NCI-H1436 treated with DMSO at 0.1 percent for 48 hours (cell line): ENCODE results near the gene TTC31.
"Not testable (repeated sequence)": the region's sequence is repeated elsewhere in the genome, so short reads cannot be mapped to it uniquely, and the experiment has no call there.

Experiments used
- DNase-seq: peaks from one replicate; lab custom pipeline; 2025; lab: John Stamatoyannopoulos, UW

The TTC31 gene

DNA sequence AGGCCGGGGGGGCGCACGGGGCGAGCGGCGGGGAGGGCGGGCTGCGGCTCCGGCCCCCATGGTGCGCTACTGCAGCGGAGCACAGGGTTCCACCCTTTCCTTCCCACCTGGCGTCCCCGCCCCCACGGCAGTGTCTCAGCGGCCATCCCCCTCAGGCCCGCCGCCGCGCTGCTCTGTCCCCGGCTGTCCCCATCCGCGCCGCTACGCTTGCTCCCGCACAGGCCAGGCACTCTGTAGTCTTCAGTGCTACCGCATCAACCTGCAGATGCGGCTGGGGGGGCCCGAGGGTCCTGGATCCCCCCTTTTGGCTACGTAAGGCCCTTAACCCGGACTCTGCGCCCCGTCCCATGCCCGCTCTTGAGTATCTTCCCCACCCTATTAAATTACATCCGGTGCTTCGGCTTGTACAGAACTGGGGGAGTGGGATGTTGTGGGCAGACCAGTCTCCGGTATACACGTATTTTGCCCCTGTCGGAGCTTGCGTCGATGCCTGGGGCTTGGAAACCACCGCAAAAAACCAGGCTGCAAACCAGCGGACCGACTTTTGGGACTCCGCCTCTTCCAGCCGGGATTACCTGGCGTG lies 25.2 kb upstream of the TTC31 start:
- DNase-seq, result no peak

DNA sequence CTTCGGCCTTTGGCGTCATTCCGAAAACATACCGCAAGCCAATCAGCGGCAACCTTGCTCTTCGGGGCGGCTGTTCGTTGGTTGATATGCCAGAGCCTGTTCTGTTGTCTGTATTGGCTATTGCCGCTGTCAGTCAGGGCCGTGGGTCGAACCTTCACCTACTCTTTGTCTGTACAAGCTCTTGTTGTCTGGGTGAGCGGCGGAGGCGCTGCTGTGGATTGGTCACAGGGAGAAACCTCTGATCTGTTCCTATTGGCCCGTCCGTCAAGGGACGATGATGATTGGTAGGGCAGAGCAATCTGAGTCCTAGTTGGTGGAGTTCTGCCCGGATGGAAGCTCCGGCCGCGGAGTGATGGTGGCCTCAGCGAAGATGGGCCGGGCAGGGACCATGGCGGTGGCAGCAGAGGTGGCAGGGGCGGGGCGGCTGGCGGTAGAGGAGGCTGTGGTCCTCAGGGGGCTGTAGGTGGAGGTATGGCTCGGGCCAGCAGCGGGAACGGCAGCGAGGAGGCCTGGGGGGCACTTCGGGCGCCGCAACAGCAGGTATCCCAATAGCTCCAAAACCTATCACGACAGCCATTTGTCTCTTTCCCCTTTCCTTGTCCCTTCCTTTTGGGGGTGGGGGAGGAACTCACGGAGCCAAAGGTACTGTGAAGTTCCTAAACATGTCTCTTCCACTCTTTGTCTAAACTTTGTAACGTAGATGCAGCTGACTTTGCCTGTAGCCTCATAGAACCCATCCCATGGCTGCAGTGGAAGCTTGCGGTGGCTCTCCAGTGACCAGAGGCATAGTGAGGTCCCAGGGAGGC lies 24.5 kb upstream of the TTC31 start, which contains the start of gene WBP1:
Gene WBP1 (plus strand): TSS at position 307 of the 806 bp plus-strand sequence. CDS start 165 bp downstream, at position 472.
- DNase-seq, result peak; percentile 98

DNA sequence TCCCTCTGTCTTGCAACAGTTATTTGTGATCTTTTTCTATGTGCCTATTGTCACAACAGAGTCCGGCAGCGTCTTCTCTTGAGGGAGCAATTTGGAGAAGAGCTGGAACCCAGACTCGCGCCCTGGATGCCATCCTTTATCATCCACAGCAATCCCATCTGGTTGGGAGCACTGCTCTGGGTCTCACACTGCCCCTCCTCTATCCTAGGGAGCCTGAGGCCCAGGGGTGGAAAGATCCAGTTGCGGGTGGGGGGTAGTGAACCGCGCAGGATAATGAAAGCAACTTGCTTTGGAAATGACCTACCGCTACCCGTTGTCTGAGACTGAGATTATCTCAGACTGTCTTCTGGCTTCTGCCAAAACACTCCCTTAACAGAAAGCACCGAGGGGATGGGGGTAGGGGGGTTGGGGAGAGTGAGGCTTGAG lies 23.9 kb upstream of the TTC31 start:
- DNase-seq, result no peak

DNA sequence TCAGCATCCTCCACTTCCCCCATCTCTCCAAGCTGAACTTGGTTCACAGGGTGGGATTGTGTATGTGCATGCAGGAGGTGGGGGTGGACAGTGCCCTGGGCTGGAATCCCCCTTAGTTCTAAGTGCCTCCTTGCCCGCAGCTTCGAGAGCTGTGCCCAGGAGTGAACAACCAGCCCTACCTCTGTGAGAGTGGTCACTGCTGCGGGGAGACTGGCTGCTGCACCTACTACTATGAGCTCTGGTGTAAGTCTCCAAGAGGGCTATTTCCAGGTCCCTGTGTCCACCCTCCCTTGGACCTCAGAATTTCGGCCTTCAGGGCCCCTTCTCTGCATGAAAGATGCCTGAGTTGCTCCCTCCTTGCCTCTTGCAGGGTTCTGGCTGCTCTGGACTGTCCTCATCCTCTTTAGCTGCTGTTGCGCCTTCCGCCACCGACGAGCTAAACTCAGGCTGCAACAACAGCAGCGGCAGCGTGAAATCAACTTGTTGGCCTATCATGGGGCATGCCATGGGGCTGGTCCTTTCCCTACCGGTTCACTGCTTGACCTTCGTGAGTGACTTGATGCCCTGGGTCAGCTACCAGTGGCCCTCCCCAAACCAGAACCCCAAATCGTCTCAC lies 23.3 kb upstream of the TTC31 start:
- DNase-seq, result not testable (repeated sequence)

DNA sequence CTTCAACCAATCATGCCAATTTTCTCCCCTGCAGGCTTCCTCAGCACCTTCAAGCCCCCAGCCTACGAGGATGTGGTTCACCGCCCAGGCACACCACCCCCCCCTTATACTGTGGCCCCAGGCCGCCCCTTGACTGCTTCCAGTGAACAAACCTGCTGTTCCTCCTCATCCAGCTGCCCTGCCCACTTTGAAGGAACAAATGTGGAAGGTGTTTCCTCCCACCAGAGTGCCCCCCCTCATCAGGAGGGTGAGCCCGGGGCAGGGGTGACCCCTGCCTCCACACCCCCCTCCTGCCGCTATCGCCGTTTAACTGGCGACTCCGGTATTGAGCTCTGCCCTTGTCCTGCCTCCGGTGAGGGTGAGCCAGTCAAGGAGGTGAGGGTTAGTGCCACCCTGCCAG lies 22.7 kb upstream of the TTC31 start:
- DNase-seq, result not testable (repeated sequence)

DNA sequence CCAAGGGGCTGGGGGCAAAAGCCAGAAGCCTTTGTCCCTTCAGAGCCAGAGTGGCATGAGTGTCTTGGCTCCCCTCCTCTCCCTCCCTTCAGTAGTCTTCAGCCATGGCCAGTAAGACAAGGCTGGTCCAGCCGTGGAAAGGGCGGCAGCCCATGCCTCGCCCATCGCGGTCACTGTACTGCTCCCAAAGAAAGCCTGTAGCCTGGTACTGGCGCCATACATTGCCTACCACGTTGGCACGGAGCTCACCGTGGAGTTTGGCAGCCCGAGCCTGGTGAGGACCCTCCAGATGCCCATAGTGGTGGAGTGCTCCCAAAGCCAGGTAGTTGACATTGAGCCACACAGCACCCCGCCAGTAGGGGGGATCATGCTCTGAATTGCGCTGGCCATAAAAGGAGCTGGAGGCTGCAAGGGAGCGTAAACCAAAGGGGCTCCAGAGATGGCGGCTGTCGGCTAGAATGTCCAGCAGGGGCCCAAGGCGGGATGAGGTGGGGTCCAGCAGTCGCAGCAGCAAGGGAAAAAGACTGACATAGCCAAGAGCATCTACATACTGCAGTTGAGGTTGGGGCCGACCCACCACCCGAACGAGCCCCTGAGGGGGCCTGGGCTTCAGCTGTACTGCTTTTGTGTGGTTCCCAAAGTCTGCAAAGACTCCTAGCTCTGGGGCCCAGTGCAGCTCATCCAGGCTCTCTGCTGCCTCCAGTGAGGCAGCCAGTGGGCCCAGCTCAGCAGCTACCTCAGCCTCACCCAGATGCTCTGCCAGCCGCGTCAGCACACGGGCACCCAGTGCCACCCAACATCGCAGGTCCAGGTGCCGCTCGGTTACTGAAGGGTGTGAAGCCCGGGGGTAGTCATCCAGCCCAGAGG lies 21.5 kb upstream of the TTC31 start:
- DNase-seq, result no peak

DNA sequence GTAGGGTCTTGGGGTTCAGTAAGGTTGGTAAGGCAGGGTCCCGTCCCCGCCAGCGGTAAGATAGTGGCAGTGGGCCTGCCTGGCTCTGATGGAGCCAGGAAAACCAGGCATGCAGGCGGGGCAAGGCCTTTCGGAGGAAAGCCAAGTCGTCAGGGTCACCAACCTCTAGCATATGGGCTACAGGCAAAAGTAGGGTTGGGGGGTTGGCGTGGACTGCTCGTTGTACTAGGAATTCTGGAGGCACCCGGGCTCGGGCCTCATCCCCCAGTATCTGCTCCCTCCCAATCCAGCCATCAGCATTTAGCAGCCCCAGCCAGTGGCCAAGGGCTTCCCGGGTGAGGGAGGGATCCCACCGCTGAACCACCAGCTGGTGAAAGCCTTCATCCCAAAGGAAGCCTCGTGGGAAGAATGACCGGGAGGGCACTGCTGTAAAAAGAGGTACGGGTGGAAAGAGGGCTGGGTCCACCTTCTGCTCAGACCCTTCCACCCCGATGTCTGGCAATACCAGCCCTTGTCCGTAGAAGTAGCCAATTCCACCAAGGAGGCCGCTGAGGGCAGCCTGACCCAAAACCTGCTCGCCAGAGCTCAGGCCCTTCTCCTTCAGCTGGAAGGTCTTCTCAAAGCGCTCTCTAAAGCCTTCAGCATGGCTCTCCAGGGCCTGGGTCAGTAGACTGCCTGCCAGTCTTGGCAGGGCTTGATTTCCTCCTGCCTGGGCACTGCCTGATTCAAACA lies 20.7 kb upstream of the TTC31 start:
- DNase-seq, result no peak

DNA sequence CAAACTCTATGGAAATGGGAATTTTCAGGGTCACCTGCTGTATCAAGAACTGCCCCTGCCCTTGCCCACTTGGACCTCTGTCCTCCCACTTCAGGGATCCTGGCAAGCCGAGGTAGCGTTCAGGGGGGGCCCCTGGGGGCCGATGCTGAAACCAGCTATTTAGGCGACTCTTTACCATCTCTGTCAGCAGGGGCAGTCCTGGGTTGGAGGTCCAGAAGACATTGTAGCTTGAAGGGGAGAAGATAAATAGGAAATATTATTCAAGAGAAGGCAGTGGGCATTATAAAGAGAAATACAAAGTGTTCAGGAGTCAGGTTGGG lies 20.1 kb upstream of the TTC31 start:
- no peak for DNase-seq

DNA sequence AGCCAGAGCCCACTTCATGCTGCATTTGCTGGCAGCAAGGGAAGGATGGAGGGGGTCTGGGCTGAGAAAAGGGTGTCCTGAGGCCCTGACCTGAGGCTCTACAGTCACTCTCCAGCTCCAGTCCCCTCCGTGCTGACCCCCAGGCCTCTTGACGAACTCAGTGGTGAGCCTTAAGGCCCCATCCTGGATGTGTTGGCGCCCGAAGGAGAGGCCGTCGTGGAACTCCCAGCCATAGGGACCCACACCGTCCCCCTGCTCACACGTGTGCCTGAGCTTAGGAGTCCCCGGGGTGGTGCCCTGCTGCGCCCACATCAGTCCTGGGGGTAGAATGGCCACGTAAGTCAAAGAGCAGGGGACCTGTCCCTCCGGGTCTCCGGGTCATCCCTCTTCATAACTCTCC lies 18.5 kb upstream of the TTC31 start:
- no peak for DNase-seq

DNA sequence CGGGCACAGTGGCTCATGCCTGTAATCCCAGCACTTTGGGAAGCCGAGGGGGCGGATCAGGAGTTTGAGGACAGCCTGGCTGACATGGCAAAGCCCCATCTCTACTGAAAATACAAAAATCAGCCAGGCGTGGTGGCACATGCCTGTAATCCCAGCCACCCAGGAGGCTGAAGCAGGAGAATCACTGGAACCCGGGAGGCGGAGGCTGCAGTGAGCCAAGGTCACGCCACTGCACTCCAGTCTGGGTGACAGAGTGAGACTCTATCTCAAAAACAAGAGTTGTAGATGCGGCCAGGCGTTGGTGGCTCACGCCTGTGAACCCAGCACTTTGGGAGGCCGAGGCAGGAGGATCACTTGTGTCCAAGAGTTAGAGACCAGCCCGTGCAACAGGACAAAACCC lies 12.1 kb upstream of the TTC31 start:
- not testable (repeated sequence) for DNase-seq

DNA sequence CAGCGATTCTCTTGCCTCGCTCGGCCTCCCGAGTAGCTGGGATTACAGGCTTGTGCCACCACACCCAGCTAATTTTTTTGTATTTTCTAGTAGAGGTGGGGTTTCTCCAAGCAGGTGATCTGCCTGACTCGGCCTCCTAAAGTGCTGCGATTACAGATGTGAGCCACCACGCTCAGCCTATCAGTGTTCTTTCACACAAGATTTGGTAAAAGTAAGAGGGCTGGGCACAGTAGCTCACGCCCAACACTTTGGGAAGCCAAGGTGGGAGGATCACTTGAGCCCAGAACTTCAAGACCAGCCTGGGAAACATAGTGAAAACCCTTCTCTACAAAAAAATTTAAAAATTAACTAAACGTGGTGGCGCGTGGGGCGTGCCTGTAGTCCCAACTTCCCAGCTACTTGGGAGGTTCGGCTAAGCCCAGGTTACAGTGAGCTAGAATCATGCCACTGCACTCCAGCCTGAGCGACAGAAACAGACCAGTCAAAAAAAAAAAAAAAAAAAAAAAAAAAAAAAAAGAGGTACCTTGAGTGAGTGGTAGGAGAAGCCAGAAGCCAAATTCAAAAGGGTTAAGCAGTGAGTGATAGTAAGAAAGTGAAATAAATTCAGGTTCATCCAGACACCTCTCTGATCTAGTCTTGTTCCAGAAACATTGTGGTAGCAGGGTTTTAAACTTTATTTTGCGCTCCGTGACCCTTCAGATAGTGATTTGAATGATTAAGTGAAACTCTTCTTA lies 11.4 kb upstream of the TTC31 start:
- no peak for DNase-seq

DNA sequence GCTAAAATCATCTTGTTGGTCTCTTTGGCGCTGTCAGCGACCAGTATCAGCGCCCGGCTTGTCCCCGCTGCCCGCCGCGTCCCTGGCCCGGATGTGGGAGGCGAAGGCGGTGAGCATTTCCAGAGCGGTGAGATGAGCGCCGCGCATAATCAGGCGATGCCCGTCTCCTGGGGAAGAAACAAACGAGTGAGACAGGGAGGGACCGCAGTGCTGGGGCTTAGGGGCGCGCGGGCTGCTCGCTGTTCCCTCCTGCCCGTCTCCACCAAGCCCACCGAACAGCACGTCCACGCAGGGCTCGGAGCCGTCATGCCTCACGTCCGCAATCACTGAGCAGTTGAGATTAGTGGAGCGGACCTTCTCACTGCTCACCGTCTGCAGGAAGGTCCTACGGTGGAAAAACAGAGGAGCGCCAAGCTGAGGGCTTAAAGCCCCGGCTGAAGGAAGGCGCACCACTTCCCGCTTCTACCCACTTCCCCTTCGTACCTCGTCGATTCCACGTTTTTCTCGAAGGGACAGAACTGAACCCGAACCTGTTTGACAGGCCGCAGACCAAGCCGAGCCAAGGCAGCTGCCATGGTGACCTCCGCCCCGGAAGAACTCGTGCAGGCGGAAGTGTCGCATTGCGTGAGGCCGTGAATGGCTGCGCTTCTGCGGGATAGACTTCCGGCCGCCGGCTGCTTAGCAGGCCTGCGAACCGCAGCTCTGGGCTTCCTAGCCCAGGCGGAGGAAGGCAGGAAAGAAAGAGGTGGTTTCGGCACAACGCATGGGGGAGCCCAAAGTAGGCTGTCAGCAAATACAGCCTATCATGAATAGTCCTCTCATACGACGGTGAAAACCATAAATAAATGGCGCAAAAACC lies 10.6 kb upstream of the TTC31 start, which contains the start of gene MRPL53:
Gene MRPL53 (minus strand): TSS at position 595 of the 859 bp plus-strand sequence. CDS start 20 bp downstream, at position 575.
- peak; percentile 24 for DNase-seq

DNA sequence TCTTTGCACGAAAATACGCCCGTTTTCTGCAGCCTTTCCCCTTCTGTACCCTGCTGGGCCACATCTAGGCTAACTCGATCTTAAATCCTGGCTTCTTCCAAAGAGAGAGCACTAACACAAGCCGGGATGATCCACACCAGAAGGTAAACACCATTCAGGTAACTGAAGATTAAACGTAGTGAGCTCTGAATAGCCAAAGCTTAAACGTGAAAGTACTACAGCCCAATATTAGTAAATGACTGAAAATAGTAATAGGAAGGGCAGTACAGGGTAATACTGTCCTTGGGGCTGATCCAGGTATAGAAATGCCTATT lies 10.0 kb upstream of the TTC31 start:
- DNase-seq, result no peak

DNA sequence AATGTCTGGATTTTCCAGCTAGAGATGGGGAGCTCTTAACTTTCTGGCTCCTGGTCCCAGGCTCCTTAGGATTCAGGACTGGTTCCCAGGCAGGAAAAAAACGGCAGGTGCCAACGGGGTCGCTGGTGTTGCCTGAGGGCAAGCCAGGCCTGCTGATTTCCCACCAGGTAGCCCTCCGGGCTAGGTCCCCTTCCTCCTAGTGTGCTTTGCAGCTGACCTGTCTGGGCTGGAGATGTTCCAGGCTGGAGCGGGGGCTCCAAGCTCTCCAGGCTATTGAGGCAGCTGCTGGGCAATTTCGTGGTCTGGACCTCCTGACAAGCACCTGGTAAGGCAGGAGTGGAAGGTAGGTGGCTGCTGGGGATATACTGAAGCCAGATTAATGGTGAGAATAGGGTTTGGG lies 8.4 kb upstream of the TTC31 start:
- DNase-seq, result no peak

DNA sequence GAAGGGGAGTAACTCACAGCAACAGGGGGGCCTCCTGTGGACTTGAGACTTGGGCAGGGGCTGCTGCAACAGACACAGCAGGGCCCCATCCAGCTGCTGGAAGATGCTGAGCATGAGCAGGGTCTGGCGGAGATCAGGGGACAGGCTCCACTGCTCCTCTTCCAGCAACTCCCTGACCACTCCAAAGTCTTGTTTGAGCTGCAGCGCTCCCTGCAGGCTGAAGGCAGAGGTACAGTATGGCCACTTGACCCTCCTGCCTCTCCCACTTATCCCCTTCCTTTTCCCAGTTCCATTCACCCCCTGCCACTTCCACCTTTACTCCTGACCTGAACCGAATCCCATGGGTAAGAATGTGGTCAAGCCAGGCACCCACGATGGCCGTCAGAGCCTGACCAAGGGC lies 8.0 kb upstream of the TTC31 start:
- DNase-seq, result no peak

DNA sequence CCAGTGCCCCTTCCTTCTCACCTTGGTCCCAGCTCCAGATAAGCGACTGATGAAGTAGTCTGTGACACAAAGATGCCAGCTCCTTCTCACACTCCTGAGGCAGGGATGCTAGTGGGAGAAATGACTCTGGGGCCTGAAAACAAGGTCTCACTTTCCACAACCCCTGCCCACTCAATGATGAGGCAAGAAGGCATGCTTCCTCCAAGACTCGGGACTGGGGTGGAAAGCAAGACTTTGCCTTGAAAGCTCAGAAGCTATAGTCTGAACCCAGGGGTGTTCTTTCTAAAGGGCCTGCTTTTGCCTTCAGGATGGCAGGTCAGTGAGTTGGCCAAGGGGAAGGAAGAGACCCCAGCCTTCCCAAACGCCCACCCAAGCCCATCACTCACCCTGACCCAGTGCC lies 1.4 kb upstream of the TTC31 start:
- DNase-seq, result no peak

DNA sequence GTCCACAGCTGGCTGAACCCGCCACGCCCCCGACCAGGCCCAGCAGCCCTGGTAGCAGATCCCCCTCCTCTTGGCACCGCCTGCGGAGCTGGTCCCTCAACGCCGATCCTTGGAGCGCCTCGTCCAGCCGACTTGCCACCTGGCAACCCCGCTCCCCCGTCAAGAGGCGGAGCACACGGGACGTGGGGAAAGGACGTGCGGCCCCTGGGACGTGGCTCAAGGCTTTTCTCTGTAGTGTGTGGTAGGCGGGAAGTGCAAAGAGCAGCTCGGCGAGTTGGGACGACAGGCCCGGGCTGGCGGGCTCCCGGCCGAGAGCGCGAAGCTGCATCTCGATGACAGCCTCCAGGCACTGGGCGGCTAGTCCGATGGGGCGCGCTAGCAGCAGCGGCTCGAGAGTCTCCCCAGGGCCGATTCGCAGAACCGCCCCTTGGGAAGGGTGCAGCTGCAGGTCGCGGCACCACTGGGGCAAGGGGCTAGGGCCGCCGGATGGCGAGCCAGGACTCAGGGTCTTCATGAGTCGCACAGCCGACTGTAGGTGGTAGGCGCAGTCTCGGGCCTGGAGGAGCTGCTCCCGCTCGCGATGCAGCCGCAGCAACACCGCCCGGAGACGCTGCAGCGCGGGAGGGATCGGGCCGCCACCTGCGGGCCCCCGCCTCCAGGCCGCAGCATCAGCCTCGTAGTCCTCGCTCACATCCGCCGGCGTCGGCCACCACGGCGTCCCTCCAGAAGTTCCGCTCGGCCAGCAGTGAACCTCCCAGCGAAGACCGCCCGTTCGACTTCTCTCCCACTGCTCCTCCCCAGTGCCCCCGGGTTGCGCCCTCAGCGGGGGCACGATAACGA lies 700 bp upstream of the TTC31 start:
- no peak for DNase-seq

DNA sequence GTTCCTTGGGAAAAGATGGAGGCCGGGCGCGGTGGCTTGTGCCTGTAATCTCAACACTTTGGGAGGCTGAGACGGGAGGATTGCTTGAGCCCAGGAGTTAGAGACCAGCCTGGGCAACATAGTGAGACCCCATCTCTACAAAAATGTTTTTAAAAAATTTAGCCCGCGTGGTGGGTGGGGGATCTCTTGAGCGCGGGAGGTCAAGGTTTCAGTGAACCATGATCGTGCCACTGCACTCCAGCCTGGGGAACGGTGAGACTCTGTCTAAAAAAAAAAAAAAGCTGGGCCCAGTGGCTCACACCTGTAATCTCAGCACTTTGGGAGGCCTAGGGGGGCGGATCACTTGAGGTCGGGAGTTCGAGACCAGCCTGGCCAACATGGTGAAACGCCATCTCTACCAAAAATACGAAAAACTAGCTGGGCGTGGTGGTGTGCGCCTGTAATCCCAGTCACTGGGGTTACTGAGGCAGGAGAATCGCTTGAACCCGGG lies 839 bp downstream of the TTC31 start:
- not testable (repeated sequence) for DNase-seq

DNA sequence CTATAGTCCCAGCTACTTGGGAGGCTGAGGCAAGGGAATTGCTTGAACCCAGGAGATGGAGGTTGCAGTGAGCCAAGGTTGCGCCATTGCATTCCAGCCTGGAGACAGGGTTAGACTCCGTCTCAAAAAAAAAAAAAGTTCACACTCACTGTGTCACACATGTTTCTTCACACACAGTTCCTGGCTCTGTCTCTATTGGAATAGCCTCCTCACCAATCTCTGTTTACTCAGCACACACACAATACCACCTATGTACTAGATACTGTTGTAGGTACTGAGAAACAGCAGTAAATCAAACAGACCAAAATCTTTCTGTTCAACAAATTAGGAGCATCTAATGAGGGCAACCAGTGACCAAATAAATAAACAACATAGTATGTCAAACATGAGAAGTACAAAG lies 3.3 kb downstream of the TTC31 start:
- DNase-seq, result no peak
